DMS114 treated with DMSO at 0.1 percent for 48 hours (cell line): ENCODE measurements around the gene LRRC14B.
"Not testable (repeated sequence)": the region's sequence is repeated elsewhere in the genome, so short reads cannot be mapped to it uniquely, and the experiment has no call there.

Source experiments
- DNase-seq: peaks from one replicate; lab custom pipeline; 2025; ENCODE audit not compliant: unreplicated experiment; lab: John Stamatoyannopoulos, UW

LRRC14B gene

DNA sequence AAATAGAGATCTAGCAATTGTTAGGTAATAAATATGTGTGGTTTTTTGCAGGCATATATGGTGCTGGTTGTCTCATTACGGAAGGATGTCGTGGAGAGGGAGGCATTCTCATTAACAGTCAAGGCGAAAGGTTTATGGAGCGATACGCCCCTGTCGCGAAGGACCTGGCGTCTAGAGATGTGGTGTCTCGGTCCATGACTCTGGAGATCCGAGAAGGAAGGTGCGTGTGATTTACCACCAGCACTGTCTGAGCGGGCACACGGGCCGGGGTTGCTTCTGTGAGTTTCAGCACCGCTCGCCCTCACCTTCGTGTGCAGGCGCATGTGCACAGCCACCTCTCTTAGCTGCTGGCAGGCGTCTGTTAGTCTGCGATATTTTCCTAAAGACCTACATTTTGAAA is 42.1 kb downstream of the LRRC14B start:
- not testable (repeated sequence) for DNase-seq

DNA sequence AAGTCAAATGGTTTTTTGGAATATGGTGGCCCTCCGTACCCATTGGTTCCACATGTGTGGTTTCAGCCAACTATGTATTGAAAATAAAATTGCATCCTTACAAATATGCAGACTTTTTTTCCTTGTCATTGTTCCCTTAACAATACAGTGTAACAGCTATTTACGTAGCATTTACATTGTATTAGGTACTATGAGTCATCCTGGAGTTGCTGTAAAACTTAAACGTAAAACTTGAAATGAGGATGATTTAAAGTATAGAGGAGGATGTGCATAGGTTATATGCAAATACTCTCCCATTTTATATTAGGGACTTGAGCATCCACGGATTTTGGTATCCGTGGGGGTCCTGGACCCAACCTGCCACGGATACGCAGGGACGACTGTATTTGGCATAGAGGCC is 43.2 kb downstream of the LRRC14B start:
- no peak for DNase-seq

DNA sequence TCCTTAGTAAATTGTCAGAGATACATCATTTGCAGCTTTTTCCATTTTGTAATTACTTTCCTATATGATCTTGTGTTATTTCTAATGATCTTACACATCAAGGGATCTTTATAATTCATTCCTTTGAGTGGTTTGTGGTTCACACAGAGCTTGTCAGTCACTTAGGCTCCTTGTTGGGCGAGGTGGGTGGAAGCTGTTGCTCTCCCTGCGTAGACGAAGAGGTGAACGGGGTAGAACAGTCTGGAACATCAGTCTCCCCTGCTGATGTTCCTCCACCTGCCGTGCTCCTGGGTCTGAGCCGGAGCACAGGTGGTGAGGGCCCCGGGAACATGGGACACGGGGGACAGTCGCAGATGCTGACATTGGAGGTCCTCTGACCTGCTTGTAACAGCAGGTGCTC is 44.2 kb downstream of the LRRC14B start:
- DNase-seq = not testable (repeated sequence)

DNA sequence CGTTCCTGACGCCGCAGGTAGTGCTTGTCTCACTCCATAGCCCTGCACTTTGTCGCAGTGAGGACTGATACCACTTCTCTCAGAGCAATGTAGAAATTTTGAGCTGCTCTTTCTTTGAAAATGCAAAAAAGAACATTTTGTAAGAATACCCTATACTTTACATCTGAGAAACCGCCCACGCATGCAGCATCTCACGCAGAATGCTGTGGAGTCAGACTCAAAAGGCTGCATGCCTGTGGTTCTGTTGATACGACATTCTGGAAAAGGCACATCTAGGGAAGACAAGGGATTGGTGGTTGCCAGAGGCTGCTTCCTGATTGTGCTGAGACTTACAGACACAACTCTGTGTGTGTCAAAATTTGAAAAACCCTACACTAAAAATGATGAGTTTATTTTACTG is 46.6 kb downstream of the LRRC14B start:
- not testable (repeated sequence) for DNase-seq

DNA sequence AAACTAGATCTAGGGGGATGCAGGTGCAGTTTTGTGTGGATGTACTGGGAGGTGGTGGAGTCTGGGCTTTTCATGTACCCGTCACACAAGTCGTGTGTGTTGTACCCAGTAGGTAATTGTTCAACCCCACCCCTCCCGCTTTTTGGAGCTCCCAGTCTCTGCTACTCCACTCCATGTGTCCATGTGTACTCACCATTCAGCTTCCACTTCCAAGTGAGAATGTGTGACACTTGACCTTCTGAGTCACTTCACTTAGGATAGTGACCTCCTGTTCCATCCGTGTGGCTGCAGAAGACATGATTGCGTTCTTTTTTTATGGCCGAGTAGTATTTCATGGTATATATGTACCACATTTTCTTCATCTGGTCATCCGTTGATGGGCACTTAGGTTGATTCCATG is 49.3 kb downstream of the LRRC14B start:
- DNase-seq = not testable (repeated sequence)

DNA sequence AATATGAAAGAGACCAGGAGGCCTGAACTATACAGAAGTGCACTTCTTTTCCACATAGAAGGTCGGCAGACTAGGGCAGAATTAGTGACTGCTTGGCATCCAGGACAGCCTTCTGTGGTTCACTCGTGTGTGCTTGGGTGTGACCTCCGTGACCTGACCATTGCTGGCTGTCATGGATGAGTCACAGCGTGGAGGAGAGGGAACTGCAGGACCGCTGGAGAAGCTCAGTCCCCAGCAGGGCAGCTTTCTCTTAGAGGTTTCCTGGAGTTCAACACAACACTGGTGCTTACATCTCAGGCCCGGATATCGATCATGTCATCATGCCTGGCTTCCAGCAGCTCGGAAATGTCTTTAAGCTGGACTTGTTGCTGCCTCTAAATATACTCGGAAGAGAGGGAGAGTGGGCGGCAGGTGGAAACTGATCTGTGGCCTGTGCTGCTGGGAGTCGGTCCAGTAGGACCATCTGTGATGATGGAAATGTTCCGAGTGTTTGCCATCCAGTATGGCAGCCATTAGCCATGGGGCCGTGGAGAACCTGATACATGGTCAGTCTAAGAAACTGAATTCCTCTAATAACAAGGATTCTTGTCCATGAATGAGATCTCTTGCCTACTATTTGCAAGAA is 49.9 kb downstream of the LRRC14B start:
- DNase-seq = not testable (repeated sequence)

DNA sequence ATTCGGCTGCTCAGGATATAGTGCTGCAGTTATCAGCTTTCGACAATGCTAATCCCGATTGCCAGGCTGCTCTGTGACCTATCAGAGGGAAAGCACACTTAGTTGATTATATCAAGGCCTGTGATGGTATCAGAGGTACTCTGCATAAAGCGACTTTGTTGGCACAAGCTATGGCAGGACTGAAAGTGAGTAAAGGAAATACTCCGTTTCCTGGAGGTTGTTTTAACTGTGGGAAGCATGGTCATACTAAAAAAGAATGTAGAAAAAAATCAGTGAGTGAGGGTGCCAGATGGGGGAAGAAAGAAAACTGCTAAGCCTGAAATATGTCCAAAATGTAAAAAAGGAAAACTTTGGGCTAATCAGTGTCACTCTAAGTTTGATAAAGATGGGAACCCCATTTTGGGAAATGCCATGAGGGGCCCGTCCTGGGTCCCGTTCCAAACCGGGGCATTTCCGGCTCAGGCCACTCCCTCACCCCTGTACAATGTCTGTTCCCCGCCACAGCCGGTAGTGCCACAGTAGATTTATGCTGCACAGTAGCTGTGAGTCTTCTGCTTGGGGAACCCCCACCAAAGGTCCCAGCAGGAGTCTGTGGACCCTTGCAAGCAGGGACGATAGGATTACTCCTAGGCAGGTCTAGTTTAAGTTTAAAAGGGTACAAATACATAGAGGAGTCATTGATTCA is 52.5 kb downstream of the LRRC14B start:
- DNase-seq = not testable (repeated sequence)

DNA sequence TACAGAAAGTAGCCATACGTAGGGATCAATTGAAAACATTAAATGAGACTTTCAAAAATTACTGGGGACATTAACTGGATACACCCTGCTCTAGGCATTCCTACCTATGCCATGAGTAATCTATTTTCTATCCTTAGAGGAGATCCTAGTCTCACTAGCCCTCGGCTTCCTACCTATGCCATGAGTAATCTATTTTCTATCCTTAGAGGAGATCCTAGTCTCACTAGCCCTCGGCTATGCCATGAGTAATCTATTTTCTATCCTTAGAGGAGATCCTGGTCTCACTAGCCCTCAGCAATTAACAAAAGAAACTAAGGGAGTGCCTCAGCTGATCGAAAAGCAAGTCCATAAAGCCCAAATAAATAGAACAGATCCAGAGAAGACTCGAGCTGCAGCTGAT is 54.4 kb downstream of the LRRC14B start:
- not testable (repeated sequence) for DNase-seq
